ENCODE data around the gene TMEM97. TPM values are rescaled to one million over a fixed set of nuclear protein-coding genes. Genes with fewer than 3 reads are reported as not detected.
"Not testable (repeated sequence)": the region's sequence is repeated elsewhere in the genome, so short reads cannot be mapped to it uniquely, and the experiment has no call there.

TMEM97 gene
- total RNA-seq, 1 donor from 2014 or later, result 13.2 TPM

GRCh38 chr17:28335959-28336871, 17.2 kb downstream of the TMEM97 start:
- peak; percentile 79 for DNase-seq (ENCODE audit: extremely low read depth, low read depth, low spot score)

GRCh38 chr17:28338056-28338768, 19.2 kb downstream of the TMEM97 start:
- DNase-seq (ENCODE audit: extremely low read depth, low read depth, low spot score), result peak; percentile 54

- DNase-seq (ENCODE audit: extremely low read depth, low read depth, low spot score), result not testable (repeated sequence)
These were observed 19.8 kb downstream of the TMEM97 start for GRCh38 chr17:28338769-28339212.

GRCh38 chr17:28339431-28339830, 20.4 kb downstream of the TMEM97 start:
- DNase-seq (ENCODE audit: extremely low read depth, low read depth, low spot score), result no peak

- no peak for DNase-seq (ENCODE audit: extremely low read depth, low read depth, low spot score)
These were observed 21.4 kb downstream of the TMEM97 start for GRCh38 chr17:28340374-28340773.

GRCh38 chr17:28341516-28341915, 22.5 kb downstream of the TMEM97 start:
- DNase-seq (ENCODE audit: extremely low read depth, low read depth, low spot score), result no peak

GRCh38 chr17:28342313-28342712, 23.3 kb downstream of the TMEM97 start:
- DNase-seq (ENCODE audit: extremely low read depth, low read depth, low spot score), result no peak

- DNase-seq (ENCODE audit: extremely low read depth, low read depth, low spot score), result no peak
These were observed 24.5 kb downstream of the TMEM97 start for GRCh38 chr17:28343491-28343932.

- no peak for DNase-seq (ENCODE audit: extremely low read depth, low read depth, low spot score)
These were observed 25.0 kb downstream of the TMEM97 start for GRCh38 chr17:28344011-28344410.

GRCh38 chr17:28344435-28344901, 25.5 kb downstream of the TMEM97 start:
- no peak for DNase-seq (ENCODE audit: extremely low read depth, low read depth, low spot score)

- DNase-seq (ENCODE audit: extremely low read depth, low read depth, low spot score), result no peak
These were observed 26.6 kb downstream of the TMEM97 start for GRCh38 chr17:28345419-28346198.

GRCh38 chr17:28346199-28346580, 27.2 kb downstream of the TMEM97 start:
- no peak for DNase-seq (ENCODE audit: extremely low read depth, low read depth, low spot score)

GRCh38 chr17:28346746-28347246, 27.8 kb downstream of the TMEM97 start:
- no peak for DNase-seq (ENCODE audit: extremely low read depth, low read depth, low spot score)

GRCh38 chr17:28347261-28347891, 28.4 kb downstream of the TMEM97 start:
- DNase-seq (ENCODE audit: extremely low read depth, low read depth, low spot score), result no peak

GRCh38 chr17:28348979-28349378, 30.0 kb downstream of the TMEM97 start:
- no peak for DNase-seq (ENCODE audit: extremely low read depth, low read depth, low spot score)

GRCh38 chr17:28350271-28350670, 31.3 kb downstream of the TMEM97 start:
- DNase-seq (ENCODE audit: extremely low read depth, low read depth, low spot score), result no peak

GRCh38 chr17:28357061-28357900, 38.3 kb downstream of the TMEM97 start, which contains the start of gene POLDIP2:
Gene POLDIP2, minus strand, starts transcription at chr17:28357527. Its CDS starts 79 bp downstream, at chr17:28357448.
- DNase-seq (ENCODE audit: extremely low read depth, low read depth, low spot score), result no peak

- DNase-seq (ENCODE audit: extremely low read depth, low read depth, low spot score), result no peak
These were observed 38.8 kb downstream of the TMEM97 start for GRCh38 chr17:28357901-28358197.

GRCh38 chr17:28363186-28363585, 44.2 kb downstream of the TMEM97 start:
- no peak for DNase-seq (ENCODE audit: extremely low read depth, low read depth, low spot score)
